Keratinocyte (primary cell): ENCODE results near the gene C2orf76. TPM values are rescaled to one million over a fixed set of nuclear protein-coding genes. Genes with fewer than 3 reads are reported as not detected.

Source experiments
- DNase-seq: peaks from one replicate; pipeline ENCODE4 v3.0.0-alpha.2; 2011; ENCODE audit warnings: low read depth, missing footprints, low spot score
- FAIRE-seq: peaks from 2 replicates; lab custom pipeline; 2011; peaks lifted over from hg19 to GRCh38; lab: Jason Lieb, UNC
- H2AFZ ChIP-seq: 2 replicates; pipeline ENCODE4 v1.6.0; 2012; ENCODE audit warnings: low read length, control low read depth, inconsistent platforms; ENCODE audit not compliant: control insufficient read depth
- H3K27ac ChIP-seq: 2 replicates; pipeline ENCODE4 v1.5.1; 2011; ENCODE audit warnings: low read length; ENCODE audit not compliant: control insufficient read depth, insufficient read depth
- H3K27me3 ChIP-seq: 3 replicates; pipeline ENCODE4 v1.6.0; 2011; ENCODE audit warnings: low read length; ENCODE audit not compliant: control insufficient read depth, insufficient read depth; ENCODE audit errors: extremely low read depth
- H3K36me3 ChIP-seq, 2 experiments: 2 replicates in 1 of 2; 3 replicates in 1 of 2; pipeline ENCODE4 v1.5.1; 2011; ENCODE audit warnings: low read length in 2 of 2, mild to moderate bottlenecking in 1 of 2; ENCODE audit not compliant: control insufficient read depth in 2 of 2, insufficient read depth in 2 of 2; ENCODE audit errors: extremely low read depth in 1 of 2
- H3K4me1 ChIP-seq: 3 replicates; pipeline ENCODE4 v1.5.1; 2011; ENCODE audit warnings: low read length; ENCODE audit not compliant: control insufficient read depth, insufficient read depth; ENCODE audit errors: extremely low read depth
- H3K4me2 ChIP-seq: 3 replicates; pipeline ENCODE4 v1.6.0; 2011; ENCODE audit warnings: low read depth, low read length; ENCODE audit not compliant: control insufficient read depth, insufficient read depth; ENCODE audit errors: extremely low read depth
- H3K4me3 ChIP-seq, 3 experiments: fragments of 200-600 bp in 1 of 3; sonication (generic) in 1 of 3; 2 replicates in 2 of 3; 3 replicates in 1 of 3; pipeline ENCODE4 v1.5.1; 2011 to 2016; ENCODE audit warnings: low read length in 3 of 3, mild to moderate bottlenecking in 3 of 3, control low read depth in 2 of 3, inconsistent platforms in 1 of 3, low read depth in 1 of 3, mixed read lengths in 1 of 3, mixed run types in 1 of 3, moderate library complexity in 1 of 3; ENCODE audit not compliant: control insufficient read depth in 2 of 3, insufficient read depth in 2 of 3; ENCODE audit errors: extremely low read depth in 1 of 3
- H3K79me2 ChIP-seq: 2 replicates; pipeline ENCODE4 v1.6.0; 2012; ENCODE audit warnings: low read length; ENCODE audit not compliant: control insufficient read depth, insufficient read depth
- H3K9ac ChIP-seq: 3 replicates; pipeline ENCODE4 v1.6.0; 2011; ENCODE audit warnings: low read length; ENCODE audit not compliant: control insufficient read depth, insufficient read depth; ENCODE audit errors: extremely low read depth
- H3K9me1 ChIP-seq: 3 replicates; pipeline ENCODE4 v1.6.0; 2011; ENCODE audit warnings: low read length; ENCODE audit not compliant: control insufficient read depth, insufficient read depth; ENCODE audit errors: extremely low read depth
- H3K9me3 ChIP-seq: 2 replicates; pipeline ENCODE4 v1.5.1; 2012; ENCODE audit warnings: low read depth, low read length; ENCODE audit not compliant: control insufficient read depth
- H4K20me1 ChIP-seq: 3 replicates; pipeline ENCODE4 v1.6.0; 2011; ENCODE audit warnings: low read length; ENCODE audit not compliant: control insufficient read depth, insufficient read depth; ENCODE audit errors: extremely low read depth
- EZH2 ChIP-seq: IDR thresholded peaks from one replicate; pipeline ENCODE4 v1.6.1; 2012; ENCODE audit warnings: inconsistent platforms, mild to moderate bottlenecking, low read length, moderate library complexity
- dilution Hi-C: fragments of 300-500 bp; cut with MboI; formaldehyde crosslinking; loops from one replicate; pipeline ENCODE4 v1.7.0; 2020; ENCODE audit warnings: low sequenced_read_pairs; ENCODE audit not compliant: extremely low pct_ligation_motif_present
- polyA plus RNA-seq, 5 experiments: library from polyadenylated mRNA; depleted of rRNA in 3 of 5; stranded (reverse) in 3 of 5; stranded (forward) in 1 of 5; unstranded in 1 of 5; fragments of >200 nt; gene quantifications; 1 replicate in 1 of 5; 2 replicates in 3 of 5; 3 replicates in 1 of 5; pipeline versions ENCODE4 v1.2.1 to v1.2.3, GENCODE V29; 2011 to 2012; ENCODE audit warnings: missing spikeins in 2 of 5, low read depth in 1 of 5, low replicate concordance in 1 of 5
- TF ChIP-seq, protein P1 (sequence below), 3 experiments: IDR thresholded peaks in 1 of 3; conservative IDR thresholded peaks in 1 of 3; optimal IDR thresholded peaks in 1 of 3; 2 replicates in 2 of 3; 3 replicates in 1 of 3; pipeline versions ENCODE3 to v1.5.1; 2011; ENCODE audit warnings: low read length in 3 of 3, mild to moderate bottlenecking in 3 of 3, moderate library complexity in 2 of 3, control low read depth in 1 of 3, inconsistent platforms in 1 of 3; ENCODE audit not compliant: insufficient read depth in 2 of 3; ENCODE audit errors: extremely low read depth in 1 of 3

The C2orf76 gene
- polyA plus RNA-seq, 1 donor (not counting 4 experiments of a cell fraction or from before 2014, with no cell fraction given) = 17.9 TPM

DNA sequence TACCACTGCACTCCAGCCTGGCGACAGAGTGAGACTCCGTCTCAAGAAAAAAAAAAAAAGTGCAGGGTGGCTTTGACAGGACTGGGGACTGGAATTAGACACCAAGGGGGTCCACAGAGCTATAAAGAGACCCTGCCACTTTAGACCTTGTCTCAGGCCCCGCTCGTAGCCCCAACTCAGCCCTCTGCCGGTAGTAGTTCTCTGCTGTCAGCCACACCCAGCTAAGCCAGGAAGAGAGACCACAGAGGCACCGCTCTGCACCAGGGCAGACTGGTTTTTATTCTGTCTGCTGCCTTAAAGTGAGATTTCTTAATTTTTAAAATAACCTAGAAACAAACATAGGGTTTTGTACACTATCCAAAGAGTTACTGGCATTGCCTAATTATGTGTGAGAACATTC is 77.0 kb downstream of the C2orf76 start:
- dilution Hi-C loops = no loop called here
- Histone ChIP-seq H3K9ac (no peak overlapping the region), H3K4me3 (no peak overlapping the region), H3K27me3 (no peaks in the 10 kb centered on the region), H3K79me2 (no peaks in the 10 kb centered on the region), H3K27ac (no peak overlapping the region), H4K20me1 (no peaks in the 10 kb centered on the region), H2AFZ (no peak overlapping the region), H3K4me1 (no peaks in the 10 kb centered on the region), H3K36me3 (no peaks in the 10 kb centered on the region), H3K9me3 (no peaks in the 10 kb centered on the region), H3K9me1 (no peaks in the 10 kb centered on the region), H3K4me2 (no peak overlapping the region)
- FAIRE-seq (no peak), DNase-seq (no peak)
- TF ChIP-seq, protein P1, sequence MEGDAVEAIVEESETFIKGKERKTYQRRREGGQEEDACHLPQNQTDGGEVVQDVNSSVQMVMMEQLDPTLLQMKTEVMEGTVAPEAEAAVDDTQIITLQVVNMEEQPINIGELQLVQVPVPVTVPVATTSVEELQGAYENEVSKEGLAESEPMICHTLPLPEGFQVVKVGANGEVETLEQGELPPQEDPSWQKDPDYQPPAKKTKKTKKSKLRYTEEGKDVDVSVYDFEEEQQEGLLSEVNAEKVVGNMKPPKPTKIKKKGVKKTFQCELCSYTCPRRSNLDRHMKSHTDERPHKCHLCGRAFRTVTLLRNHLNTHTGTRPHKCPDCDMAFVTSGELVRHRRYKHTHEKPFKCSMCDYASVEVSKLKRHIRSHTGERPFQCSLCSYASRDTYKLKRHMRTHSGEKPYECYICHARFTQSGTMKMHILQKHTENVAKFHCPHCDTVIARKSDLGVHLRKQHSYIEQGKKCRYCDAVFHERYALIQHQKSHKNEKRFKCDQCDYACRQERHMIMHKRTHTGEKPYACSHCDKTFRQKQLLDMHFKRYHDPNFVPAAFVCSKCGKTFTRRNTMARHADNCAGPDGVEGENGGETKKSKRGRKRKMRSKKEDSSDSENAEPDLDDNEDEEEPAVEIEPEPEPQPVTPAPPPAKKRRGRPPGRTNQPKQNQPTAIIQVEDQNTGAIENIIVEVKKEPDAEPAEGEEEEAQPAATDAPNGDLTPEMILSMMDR (optimal IDR thresholded peaks at IDR 0.05 in 1 of 3, IDR thresholded peaks at IDR 0.05 in 1 of 3, conservative IDR thresholded peaks at IDR 0.05 in 1 of 3; ENCODE audit: extremely low read depth in 1 of 3, insufficient read depth in 2 of 3, low read length in 3 of 3) = no peak
- TF ChIP-seq EZH2 = no peak

DNA sequence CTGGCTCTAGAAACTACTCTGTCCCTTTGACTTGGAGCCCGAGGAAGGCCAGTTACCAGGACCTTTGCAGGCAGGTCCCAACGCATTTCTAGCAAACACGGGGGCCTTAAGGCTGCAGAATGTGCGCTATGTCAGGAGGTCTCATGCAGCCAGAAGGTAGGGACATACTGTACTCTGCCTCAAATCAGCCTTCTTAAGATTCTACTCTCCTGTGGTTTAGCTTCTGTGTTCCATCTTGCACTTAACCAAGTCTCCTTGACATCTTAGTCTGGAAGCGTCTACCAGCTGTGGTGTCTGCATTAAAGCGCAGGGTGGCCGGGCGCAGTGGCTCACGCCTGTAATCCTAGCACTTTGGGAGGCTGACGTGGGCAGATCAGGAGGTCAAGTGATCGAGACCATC is 77.5 kb downstream of the C2orf76 start:
- DNase-seq = no peak
- Histone ChIP-seq H3K9me1 (no peaks in the 10 kb centered on the region), H3K27me3 (no peaks in the 10 kb centered on the region), H3K79me2 (no peaks in the 10 kb centered on the region), H3K4me1 (peaks cover 3% of the 10 kb centered on the region), H3K9ac (no peak overlapping the region), H2AFZ (no peak overlapping the region), H3K4me3 (no peak overlapping the region), H3K27ac (no peak overlapping the region), H3K9me3 (no peaks in the 10 kb centered on the region), H3K36me3 (no peaks in the 10 kb centered on the region), H3K4me2 (no peak overlapping the region), H4K20me1 (no peaks in the 10 kb centered on the region)
- FAIRE-seq = no peak
- dilution Hi-C loops = no loop called here
- TF ChIP-seq, protein P1 (optimal IDR thresholded peaks at IDR 0.05 in 1 of 3, IDR thresholded peaks at IDR 0.05 in 1 of 3, conservative IDR thresholded peaks at IDR 0.05 in 1 of 3; ENCODE audit: extremely low read depth in 1 of 3, insufficient read depth in 2 of 3, low read length in 3 of 3) = no peak
- no peak for TF ChIP-seq EZH2
